Suppressor macrophage treated with lipopolysaccharide for 4 hours (primary cell): ENCODE results near the gene MDM2.
"Not testable (repeated sequence)": the region's sequence is repeated elsewhere in the genome, so short reads cannot be mapped to it uniquely, and the experiment has no call there.

Experiments
- DNase-seq: peaks from one replicate; pipeline ENCODE4 v3.0.0-alpha.2; 2020

MDM2 gene

DNA sequence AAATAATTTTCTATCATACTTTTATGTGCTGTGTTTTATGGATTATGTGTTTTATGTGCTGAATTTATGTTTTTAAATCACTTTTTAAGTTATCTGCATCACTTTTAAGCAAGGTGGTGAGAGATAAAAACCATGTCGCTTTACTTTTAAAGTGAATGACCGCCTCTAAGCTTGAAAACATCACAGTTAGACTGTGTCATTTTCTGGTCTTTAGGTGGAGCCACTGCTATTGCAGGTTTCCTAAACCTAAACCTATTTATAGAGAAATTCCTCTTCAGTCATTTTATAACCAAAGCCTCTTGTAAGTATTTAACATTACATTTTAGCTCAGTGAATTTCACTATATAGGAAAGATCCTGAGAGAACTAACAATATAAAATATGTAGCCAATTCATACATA lies 21.0 kb upstream of the MDM2 start:
- DNase-seq: no peak

DNA sequence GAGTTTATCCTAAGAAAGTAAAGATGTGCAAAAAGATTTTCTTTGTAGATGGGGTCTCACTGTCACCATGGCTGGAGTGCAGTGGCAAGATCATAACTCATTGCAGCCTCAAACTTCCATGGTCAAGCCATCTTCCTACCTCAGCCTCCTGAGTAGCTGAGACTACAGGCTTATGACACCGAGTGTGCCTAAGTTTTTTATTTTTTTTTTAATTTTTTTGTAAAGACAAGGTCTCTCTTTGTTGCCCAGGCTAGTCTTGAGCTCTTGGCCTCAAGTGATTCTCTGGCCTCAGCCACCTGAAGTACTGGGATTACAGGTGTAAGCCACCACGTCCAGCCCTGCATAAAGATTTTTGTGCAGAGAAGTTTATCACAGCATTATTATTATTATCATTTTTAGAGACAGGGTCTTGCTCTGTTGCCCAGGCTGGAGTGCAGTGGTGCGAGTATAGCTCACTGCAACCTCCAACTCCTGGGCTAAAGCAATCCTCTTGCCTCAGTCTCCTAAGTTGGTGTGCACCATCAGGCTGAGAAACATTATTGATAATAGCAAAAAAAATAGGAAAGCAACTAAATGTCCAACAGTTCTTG lies 19.3 kb upstream of the MDM2 start:
- DNase-seq: no peak

GRCh38 chr12:68789144-68789878 lies 18.7 kb upstream of the MDM2 start:
- no peak for DNase-seq

- no peak for DNase-seq
These were observed 17.7 kb upstream of the MDM2 start for GRCh38 chr12:68790081-68790951.

DNA sequence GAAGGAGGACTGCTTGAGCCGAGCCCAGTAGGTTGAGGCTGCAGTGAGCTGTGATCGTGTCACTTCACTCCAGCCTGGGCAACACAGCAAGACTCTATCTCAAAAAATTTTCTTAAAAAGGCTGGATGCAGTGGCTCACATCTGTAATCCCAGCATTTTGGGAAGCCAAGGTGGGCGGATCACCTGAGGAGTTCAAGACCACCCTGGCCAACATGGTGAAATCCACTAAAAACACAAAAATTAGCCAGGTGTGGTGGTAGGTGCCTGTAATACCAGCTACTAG lies 17.1 kb upstream of the MDM2 start:
- DNase-seq: no peak

- DNase-seq: no peak
These were observed 16.0 kb upstream of the MDM2 start for GRCh38 chr12:68791897-68792481.

DNA sequence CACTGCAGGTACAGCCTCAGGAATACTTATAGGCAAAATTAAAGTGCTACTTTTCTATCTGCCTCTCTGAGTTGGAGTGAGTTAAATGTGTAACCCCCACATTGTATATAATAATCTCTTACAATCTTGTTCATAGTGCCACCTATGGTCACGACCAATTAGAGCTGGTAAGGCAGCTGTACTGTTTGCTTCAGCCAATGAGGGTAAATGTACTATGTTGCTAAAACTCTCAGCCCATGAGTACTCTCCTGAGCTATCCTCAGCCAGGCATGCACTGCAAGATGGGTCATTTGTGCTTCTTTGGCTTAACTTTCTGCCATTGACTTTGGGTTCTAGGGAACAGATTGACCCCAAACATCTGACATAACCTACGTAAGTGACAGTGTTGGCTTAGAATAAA lies 15.0 kb upstream of the MDM2 start:
- DNase-seq: peak; percentile 49

DNA sequence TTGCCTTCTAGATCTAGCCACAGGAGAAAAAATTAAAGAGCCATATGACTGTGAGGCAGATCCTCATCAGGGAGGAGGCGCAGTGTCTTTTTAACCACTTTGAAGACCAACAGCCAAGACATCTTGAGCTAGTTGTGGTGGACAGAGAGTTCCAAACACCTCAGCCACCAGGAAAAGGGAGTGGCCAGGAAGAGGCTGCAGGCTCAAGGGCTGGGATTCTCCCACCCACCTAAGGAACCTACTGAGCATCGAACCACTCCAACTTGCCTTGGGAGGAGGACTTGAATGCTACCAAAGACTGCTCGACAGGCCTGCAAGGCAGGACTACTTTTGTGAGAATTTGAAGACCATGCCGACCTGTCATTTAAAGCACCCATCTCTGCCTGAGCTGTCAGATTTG lies 14.5 kb upstream of the MDM2 start:
- no peak for DNase-seq

DNA sequence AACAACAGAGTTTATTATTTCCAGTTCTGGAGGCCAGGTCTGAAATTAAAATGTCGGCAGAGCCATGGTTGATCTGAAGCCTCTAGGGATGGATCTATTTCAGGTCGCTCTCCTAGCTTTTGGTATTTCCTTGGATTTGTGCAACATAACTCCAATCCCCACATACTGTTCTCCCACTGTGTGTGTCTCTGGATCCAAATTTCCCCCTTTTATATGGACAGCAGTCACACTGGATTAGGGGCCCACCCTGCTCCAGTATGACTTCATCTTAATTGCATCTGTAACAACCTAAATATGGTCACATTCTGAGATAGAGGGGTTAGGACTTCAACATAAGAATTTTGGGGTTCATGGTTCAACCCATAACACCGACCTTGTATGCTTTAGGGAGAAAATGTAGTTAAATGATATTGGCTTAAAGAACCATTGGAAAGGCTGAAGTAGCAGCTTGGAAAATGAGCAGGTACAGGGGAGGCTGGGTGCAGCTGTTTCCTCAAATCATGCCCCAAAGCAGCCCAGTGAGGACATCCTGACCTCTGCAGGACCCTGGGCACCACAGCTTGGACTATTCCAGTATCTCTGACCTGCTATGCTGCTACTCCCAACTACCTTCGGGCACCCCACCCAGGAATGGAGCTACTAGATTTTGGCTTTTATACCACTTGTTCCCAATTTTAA lies 13.9 kb upstream of the MDM2 start:
- no peak for DNase-seq

DNA sequence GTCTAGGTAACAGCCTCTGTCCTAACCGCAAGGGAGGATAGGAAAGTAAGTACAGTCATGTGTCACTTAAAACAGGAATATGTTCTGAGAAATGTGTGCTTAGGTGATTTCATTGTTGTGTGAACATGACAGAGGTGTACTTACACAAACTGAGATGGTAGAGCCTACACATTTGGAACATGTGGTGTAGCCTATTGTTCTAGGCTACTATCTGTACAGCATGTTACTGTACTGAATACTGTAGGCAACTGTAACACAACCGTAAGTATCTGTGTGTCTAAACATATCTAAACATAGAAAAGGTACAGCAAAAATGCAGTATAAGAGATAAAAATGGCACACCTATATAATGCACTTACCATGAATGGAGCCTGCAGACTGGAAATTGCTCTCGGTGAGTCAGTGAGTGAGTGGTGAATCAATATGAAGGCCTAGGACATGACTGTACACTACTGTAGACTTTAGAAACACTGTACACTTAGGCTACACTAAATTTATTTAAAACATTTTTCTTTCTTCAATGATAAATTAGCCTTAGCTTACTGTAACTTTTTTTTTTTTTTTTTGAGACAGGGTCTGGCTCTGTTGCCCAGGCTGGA lies 13.2 kb upstream of the MDM2 start:
- no peak for DNase-seq

- DNase-seq: no peak
These were observed 11.6 kb upstream of the MDM2 start for GRCh38 chr12:68796399-68796798.

DNA sequence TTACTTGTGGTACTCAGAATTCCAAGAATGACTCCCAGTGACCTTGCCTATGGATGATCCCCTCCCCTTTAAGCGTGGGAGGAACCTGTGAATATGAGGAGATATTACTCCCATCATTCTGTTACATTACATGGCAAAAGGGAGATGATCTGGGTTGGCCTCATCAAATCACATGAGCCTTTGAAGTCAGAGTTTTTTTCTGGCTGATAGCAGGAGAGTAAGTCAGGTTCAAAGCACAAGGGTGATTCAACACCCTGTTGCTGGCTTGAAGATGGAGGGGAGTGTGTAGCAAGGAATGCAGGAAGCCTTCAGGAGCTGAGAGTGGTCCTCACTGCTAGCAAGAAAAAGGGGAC lies 9.1 kb upstream of the MDM2 start:
- DNase-seq: no peak

- no peak for DNase-seq
These were observed 7.7 kb upstream of the MDM2 start for GRCh38 chr12:68800294-68800693.

- DNase-seq: not testable (repeated sequence)
These were observed 6.9 kb upstream of the MDM2 start for GRCh38 chr12:68801124-68801523.

DNA sequence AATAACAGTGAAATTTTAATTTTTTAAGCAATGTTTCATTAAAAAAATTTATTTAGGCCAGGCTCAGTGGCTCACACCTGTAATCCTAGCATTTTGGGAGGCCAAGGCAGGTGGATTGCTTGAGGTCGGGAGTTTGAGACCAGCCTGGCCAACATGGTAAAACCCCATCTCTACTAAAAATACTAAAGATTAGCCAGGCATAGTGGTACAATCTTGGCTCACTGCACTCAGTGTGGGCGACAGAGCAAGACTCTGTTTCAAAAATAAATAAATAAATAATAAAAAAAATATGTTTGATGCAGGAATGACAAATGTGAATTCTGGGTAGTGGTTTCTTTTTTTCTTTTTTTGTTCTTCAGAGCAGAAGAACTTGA lies 5.6 kb upstream of the MDM2 start:
- not testable (repeated sequence) for DNase-seq

GRCh38 chr12:68802911-68803651 lies 4.9 kb upstream of the MDM2 start:
- not testable (repeated sequence) for DNase-seq

DNA sequence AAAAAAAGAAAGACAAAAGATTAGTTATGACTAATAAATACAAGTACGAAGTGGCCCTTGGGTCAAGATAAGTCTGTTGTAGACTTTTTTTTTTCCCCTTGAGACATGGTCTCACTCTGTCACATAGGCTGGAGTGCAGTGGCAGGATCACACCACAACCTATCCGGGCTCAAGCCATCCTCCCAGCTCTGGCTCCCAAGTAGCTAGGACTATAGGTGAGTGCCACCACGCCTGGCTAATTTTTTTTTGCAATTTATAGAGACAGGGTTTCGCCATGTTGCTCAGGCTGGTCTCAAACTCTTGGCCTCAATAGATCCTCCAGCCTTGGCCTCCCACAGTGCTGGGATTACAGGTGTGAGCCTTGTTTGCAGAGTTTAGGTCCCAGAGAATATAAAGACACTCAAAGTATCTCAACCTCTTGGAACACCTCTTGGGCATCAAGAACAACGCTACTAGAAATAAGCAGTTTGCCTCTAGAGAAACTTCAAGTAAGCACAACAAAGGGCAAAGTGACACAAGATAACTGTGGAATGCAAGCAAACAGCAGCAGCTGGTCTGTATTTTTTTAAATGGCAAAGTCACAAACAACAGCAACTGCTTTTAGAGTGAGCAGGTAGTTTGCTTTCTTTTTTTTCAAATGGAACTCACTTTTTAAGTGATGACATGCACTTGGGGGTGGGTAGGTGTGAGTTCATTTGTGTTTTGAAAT lies 3.9 kb upstream of the MDM2 start:
- DNase-seq: no peak

DNA sequence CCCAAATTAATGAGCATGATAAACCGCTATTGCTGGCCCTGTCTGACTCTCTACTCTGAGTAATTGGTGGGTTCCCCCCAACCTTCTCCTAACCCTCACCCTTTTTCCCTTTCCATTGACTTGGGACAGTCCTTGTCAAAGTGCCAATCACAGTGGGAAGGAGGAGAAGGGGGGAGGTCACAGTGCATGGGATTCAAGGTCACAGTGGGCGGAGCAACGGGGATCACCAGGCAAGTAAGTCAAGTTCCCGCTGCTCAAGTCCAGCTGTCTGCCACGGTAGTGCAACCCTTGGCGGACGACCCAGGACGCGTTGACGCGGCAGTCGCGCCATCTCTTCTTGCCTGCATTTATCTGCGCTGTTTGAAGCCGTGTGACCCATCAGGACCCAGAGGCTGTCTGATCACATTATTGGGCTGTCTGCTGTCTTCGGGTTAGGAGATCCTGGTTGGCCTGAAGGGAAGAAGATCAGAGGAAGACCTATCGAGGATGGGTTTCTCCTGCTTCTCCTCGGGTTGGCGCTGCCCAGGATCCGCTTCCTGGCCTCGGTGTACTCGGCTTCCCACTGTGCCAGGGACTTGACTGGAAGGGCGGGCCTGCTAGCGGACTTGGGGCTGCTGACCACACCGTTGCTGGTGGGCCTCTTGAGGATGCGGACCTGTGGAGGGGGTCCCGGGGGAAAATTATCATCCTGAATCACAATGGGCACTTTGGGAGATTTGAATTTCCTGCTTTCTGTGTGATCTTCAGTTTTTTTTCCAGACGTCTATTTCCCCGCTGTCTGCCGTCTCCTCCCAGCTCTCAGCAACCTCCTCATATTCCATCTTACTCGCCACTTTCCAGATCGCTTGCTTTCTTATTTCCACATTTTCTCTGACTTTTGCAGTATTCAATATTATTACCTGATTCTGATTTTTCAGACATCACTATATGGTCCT lies 3.1 kb upstream of the MDM2 start:
- no peak for DNase-seq

GRCh38 chr12:68805592-68806120 lies 2.3 kb upstream of the MDM2 start:
- no peak for DNase-seq
